HEK293 (cell line): ENCODE data around the gene BICD1.

Source experiments
- MYNN ChIP-seq: fragments of 450-650 bp; formaldehyde crosslinking; IDR thresholded peaks from 2 replicates; pipeline ENCODE4 v1.5.1; 2016; ENCODE audit warnings: missing biosample characterization, missing genetic modification characterization, borderline replicate concordance
- PRDM1 ChIP-seq: fragments of 450-650 bp; formaldehyde crosslinking; IDR thresholded peaks from 2 replicates; pipeline ENCODE4; 2016; ENCODE audit warnings: missing biosample characterization, missing genetic modification characterization
- ZNF629 ChIP-seq: fragments of 450-650 bp; formaldehyde crosslinking; IDR thresholded peaks from 2 replicates; pipeline ENCODE4 v1.5.1; 2017; ENCODE audit warnings: missing biosample characterization, missing genetic modification characterization
- ZSCAN23 ChIP-seq: fragments of 450-650 bp; formaldehyde crosslinking; IDR thresholded peaks from 2 replicates; pipeline ENCODE4 v1.5.1; 2016; ENCODE audit warnings: missing biosample characterization, missing genetic modification characterization

DNA sequence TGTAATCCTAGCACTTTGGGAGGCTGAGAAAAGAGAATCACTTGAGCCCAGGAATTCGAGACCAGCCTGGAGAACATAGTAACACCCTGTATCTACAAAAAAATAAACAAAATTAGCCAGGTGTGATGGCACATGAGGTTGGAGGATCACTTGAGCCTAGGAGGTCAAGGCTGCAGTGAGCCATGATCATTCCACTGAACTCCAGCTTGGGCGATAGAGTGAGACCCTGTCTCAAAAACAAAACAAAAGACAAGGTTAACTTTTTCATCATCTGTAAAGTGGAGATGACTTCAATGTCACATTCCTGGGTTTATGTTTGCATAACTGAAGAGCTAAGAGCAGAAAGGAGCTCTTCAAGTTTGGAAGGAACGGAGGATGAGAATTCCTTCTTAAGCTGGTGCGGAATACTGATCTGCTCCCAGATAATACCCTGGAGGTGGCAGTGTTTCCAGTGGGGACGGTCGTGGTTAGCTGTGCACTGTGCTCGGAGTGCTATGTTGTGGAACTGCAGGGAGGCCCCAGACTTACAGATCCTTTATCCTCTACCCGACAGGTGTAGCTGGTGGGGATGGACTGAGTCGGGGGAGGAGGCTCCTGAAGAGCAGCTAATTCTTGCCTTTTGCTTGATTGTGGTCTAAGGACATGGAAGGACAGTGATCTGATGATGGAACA, 22.5 kb upstream of the BICD1 start:
- no peak for TF ChIP-seq ZNF629 (tag by site-specific recombination)
- TF ChIP-seq MYNN (tag by site-specific recombination), result no peak
- TF ChIP-seq PRDM1, result no peak
- no peak for TF ChIP-seq ZSCAN23 (tag by site-specific recombination)
